T-helper 17 cell (primary cell): ENCODE data around the gene LMF1. TPM values are rescaled to one million over a fixed set of nuclear protein-coding genes. Genes with fewer than 3 reads are reported as not detected.
"Not testable (repeated sequence)": the region's sequence is repeated elsewhere in the genome, so short reads cannot be mapped to it uniquely, and the experiment has no call there.

Experiments
- ATAC-seq: fragments of 150-1000 bp; cut with Tn5 transposase; 2 replicates; pipeline ENCODE4 v1.10.0; 2021; ENCODE audit warnings: mild to moderate bottlenecking, moderate library complexity
- DNase-seq, 3 donors: peaks; one replicate each; pipeline versions ENCODE4 v3.0.0 to v3.0.0-alpha.2; 2020 to 2021
- H3K9me3 ChIP-seq: one replicate; pipeline ENCODE4 v1.7.0; 2013; ENCODE audit warnings: low read length, mild to moderate bottlenecking; ENCODE audit not compliant: control insufficient read depth, poor library complexity, severe bottlenecking
- H3K27ac Mint-ChIP-seq: one replicate; pipeline ENCODE4 v1.8.0; 2022; ENCODE audit warnings: mild to moderate bottlenecking, moderate library complexity, mixed read lengths
- H3K27me3 Mint-ChIP-seq: one replicate; pipeline ENCODE4 v1.8.0; 2022; ENCODE audit warnings: mixed read lengths
- H3K36me3 Mint-ChIP-seq: one replicate; pipeline ENCODE4 v1.8.0; 2022; ENCODE audit warnings: low read depth, mixed read lengths
- H3K4me1 Mint-ChIP-seq: one replicate; pipeline ENCODE4 v1.8.0; 2022; ENCODE audit warnings: mild to moderate bottlenecking, mixed read lengths
- H3K4me3 Mint-ChIP-seq: one replicate; pipeline ENCODE4 v1.8.0; 2022; ENCODE audit warnings: mild to moderate bottlenecking, moderate library complexity, mixed read lengths
- total RNA-seq, 4 donors: library from RNA in 2 of 4; stranded (reverse) in 2 of 4; gene quantifications; one replicate each; pipeline ENCODE4 v1.2.3 and lab custom pipeline; 2022 to 2026

LMF1 gene
- total RNA-seq, 2 donors from 2014 or later = 44.4 to 45.6 TPM

DNA sequence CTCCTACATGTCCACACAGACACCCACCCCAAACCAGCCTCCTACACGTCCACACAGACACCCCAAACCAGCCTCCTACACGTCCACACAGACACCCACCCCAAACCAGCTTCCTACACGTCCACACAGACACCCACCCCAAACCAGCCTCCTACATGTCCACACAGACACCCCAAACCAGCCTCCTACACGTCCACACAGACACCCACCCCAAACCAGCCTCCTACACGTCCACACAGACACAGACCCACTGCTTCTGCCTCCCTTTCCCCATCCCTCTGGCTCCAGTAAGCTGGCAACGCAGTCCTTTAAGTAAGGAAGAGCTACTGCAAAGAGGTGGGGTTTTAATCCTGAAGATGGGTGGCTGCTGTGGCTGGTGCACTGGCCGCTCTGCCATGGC, 17.0 kb downstream of the LMF1 start:
- not testable (repeated sequence) for H3K27me3 Mint-ChIP-seq, H3K9me3 ChIP-seq, H3K4me1 Mint-ChIP-seq, DNase-seq, ATAC-seq, H3K4me3 Mint-ChIP-seq, H3K36me3 Mint-ChIP-seq
- H3K27ac Mint-ChIP-seq = peak overlapping the region; percentile 70

DNA sequence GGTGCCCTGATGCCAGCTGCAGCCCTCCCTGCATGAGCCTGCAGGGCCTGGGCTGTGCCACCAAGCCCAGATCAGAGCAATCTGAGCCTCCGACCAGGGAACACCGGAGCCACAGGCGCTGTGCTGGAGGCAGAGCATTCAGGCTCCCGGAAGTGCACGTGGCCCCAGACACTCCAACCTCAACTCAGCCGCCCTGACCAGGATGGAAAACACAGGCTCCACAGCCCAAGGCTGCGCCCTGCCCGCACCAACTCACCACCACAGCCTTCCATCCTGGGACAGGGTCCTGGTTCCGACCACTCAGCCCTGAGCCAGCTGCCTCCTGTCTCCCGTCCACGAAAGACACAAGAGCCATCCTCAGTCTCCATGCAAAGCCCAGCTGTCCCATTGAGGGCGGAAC, 18.5 kb downstream of the LMF1 start:
- peaks cover 3% of the 10 kb centered on the region for H3K36me3 Mint-ChIP-seq
- H3K4me1 Mint-ChIP-seq = peaks cover 9% of the 10 kb centered on the region
- DNase-seq = no peak
- no peak overlapping the region for H3K4me3 Mint-ChIP-seq
- H3K27me3 Mint-ChIP-seq = no peaks in the 10 kb centered on the region
- no peak overlapping the region for H3K27ac Mint-ChIP-seq
- H3K9me3 ChIP-seq = no peaks in the 10 kb centered on the region
- no peak for ATAC-seq

GRCh38 chr16:951660-952301, 19.0 kb downstream of the LMF1 start:
- H3K9me3 ChIP-seq = no peaks in the 10 kb centered on the region
- H3K4me3 Mint-ChIP-seq = no peak overlapping the region
- H3K4me1 Mint-ChIP-seq = peaks cover 9% of the 10 kb centered on the region
- ATAC-seq (no peak), DNase-seq (no peak)
- no peaks in the 10 kb centered on the region for H3K27me3 Mint-ChIP-seq
- no peak overlapping the region for H3K27ac Mint-ChIP-seq
- H3K36me3 Mint-ChIP-seq = peaks cover 3% of the 10 kb centered on the region

GRCh38 chr16:950733-951573, 19.8 kb downstream of the LMF1 start:
- DNase-seq, H3K9me3 ChIP-seq, H3K36me3 Mint-ChIP-seq, H3K27me3 Mint-ChIP-seq, H3K27ac Mint-ChIP-seq, ATAC-seq, H3K4me3 Mint-ChIP-seq, H3K4me1 Mint-ChIP-seq: not testable (repeated sequence)

DNA sequence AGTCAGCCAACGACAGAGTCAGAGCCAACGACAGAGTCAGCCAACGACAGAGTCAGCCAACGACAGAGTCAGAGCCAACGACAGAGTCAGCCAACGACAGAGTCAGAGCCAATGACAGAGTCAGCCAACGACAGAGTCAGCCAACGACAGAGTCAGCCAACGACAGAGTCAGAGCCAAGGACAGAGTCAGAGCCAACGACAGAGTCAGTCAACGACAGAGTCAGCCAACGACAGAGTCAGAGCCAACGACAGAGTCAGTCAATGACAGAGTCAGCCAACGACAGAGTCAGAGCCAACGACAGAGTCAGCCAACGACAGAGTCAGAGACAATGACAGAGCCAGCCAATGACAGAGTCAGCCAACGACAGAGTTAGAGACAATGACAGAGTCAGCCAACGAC, 22.0 kb downstream of the LMF1 start:
- not testable (repeated sequence) for H3K4me1 Mint-ChIP-seq, H3K27ac Mint-ChIP-seq, H3K27me3 Mint-ChIP-seq, H3K9me3 ChIP-seq, ATAC-seq, H3K36me3 Mint-ChIP-seq, H3K4me3 Mint-ChIP-seq, DNase-seq

DNA sequence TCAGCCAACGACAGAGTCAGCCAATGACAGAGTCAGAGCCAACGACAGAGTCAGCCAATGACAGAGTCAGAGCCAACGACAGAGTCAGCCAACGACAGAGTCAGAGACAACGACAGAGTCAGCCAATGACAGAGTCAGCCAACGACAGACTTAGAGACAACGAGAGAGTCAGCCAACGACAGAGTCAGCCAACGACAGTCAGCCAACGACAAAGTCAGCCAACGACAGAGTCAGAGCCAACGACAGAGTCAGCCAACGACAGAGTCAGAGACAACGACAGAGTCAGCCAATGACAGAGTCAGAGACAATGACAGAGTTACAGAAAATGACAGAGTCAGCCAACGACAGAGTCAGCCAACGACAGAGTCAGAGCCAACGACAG, 22.9 kb downstream of the LMF1 start:
- not testable (repeated sequence) for H3K27ac Mint-ChIP-seq, ATAC-seq

GRCh38 chr16:947255-947921, 23.4 kb downstream of the LMF1 start:
- no peak overlapping the region for H3K4me3 Mint-ChIP-seq
- H3K36me3 Mint-ChIP-seq = peaks cover 5% of the 10 kb centered on the region
- H3K27me3 Mint-ChIP-seq = no peaks in the 10 kb centered on the region

More for the DNA sequence above, 22.9 kb downstream of the LMF1 start:
- not testable (repeated sequence) for DNase-seq, H3K4me1 Mint-ChIP-seq, H3K36me3 Mint-ChIP-seq, H3K4me3 Mint-ChIP-seq, H3K27me3 Mint-ChIP-seq, H3K9me3 ChIP-seq

DNA sequence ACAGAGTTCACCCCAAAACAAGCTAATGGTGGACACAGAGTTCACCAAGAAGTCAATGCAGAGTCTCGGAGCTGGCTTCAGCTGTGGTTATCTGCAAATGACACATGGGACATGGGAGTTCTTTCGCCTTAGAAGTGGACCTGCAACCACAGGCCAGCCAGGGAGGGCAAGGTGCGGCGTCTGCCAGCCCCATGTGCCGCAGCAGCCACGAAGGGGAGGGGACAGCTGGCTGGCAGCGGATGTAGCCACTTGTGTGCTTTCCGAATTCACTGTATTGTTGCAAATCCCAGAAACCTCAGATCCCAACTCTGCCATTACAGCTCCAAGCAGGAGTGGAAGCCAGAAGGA, 24.8 kb downstream of the LMF1 start:
- no peaks in the 10 kb centered on the region for H3K4me1 Mint-ChIP-seq
- no peak overlapping the region for H3K4me3 Mint-ChIP-seq
- ATAC-seq (no peak), DNase-seq (no peak)
- H3K27me3 Mint-ChIP-seq = no peaks in the 10 kb centered on the region
- H3K36me3 Mint-ChIP-seq = peaks cover 5% of the 10 kb centered on the region
- H3K9me3 ChIP-seq = no peaks in the 10 kb centered on the region
- H3K27ac Mint-ChIP-seq = no peak overlapping the region

More at GRCh38 chr16:947255-947921, 23.4 kb downstream of the LMF1 start:
- DNase-seq (no peak), ATAC-seq (no peak)
- Mint-ChIP-seq H3K4me1 (peaks cover 2% of the 10 kb centered on the region), H3K27ac (no peak overlapping the region)
- H3K9me3 ChIP-seq = no peaks in the 10 kb centered on the region

DNA sequence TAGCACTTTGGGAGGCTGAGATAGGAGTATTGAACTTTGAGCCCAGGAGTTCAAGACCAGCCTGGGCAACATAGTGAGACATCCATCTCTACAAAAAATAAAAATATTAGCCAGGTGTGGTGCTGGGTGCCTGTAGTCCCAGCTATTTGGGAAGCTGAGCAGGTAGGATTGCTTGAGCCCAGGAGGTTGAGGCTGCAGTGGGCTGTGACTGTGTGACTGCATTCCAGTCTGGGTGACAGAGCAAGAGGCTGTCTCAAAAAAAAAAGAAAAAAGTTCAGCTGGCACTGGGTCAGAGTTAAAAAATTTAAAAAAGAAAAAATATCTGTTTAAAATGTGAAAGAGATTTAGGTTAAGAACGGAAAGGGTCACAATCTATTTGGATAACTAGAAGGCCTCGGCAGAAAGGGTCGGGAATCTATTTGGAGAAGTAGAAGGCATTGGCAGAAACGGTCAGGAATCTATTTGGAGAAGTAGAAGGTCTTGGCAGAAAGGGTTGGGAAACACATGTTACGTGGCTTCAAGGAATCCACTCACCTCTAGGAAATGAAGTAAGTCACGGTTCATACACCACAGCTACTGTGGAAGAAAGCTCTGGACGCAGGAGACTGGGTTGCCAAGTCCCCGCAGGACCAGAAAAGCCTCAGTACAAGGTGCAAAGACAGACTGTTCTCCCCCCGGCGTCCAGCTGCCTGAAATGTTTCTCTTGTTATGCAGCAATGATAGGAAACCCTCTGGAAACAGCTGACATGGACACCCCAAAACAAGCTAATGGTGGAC, 25.3 kb downstream of the LMF1 start:
- no peak overlapping the region for H3K4me3 Mint-ChIP-seq
- no peak for DNase-seq
- no peaks in the 10 kb centered on the region for H3K27me3 Mint-ChIP-seq
- no peaks in the 10 kb centered on the region for H3K9me3 ChIP-seq
- H3K4me1 Mint-ChIP-seq = no peaks in the 10 kb centered on the region
- ATAC-seq = no peak
- H3K27ac Mint-ChIP-seq = no peak overlapping the region
- H3K36me3 Mint-ChIP-seq = peaks cover 5% of the 10 kb centered on the region

- no peak overlapping the region for H3K27ac Mint-ChIP-seq
- no peaks in the 10 kb centered on the region for H3K27me3 Mint-ChIP-seq
- H3K36me3 Mint-ChIP-seq = peaks cover 7% of the 10 kb centered on the region
- no peak overlapping the region for H3K4me3 Mint-ChIP-seq
- H3K4me1 Mint-ChIP-seq = peaks cover under 1% of the 10 kb centered on the region
- DNase-seq (no peak), ATAC-seq (no peak)
- H3K9me3 ChIP-seq = no peaks in the 10 kb centered on the region
Measured at GRCh38 chr16:943971-944370, 26.8 kb downstream of the LMF1 start.

DNA sequence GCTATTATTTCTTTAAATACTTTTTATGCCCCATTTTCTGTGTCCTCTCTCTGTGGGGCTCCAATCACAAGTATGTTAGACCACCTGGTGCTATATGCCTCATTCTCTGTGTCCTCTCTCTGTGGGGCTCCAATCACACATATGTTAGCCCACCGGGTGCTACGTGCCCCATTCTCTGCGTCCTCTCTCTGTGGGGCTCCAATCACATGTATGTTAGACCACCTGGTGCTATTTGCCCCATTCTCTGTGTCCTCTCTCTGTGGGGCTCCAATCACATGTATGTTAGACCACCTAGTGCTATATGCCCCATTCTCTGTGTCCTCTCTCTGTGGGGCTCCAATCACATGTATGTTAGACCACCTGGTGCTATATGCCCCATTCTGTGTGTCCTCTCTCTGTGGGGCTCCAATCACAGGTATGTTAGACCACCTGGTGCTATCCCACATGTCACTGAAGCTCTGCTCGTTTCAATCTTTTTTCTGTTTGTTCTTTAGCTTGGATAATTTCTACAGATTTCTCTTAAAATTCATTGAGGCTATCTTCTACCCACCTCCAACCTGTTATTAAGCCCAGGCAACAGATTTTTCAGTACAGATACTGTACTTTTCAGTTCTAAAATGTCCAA, 28.2 kb downstream of the LMF1 start:
- ATAC-seq (no peak), DNase-seq (no peak)
- Mint-ChIP-seq H3K27me3 (no peaks in the 10 kb centered on the region), H3K4me3 (no peak overlapping the region), H3K27ac (no peak overlapping the region), H3K4me1 (peaks cover 4% of the 10 kb centered on the region), H3K36me3 (peaks cover 7% of the 10 kb centered on the region)
- no peaks in the 10 kb centered on the region for H3K9me3 ChIP-seq

- ATAC-seq = no peak
- DNase-seq = no peak
- H3K9me3 ChIP-seq = no peaks in the 10 kb centered on the region
- Mint-ChIP-seq H3K27ac (no peak overlapping the region), H3K4me1 (peaks cover 4% of the 10 kb centered on the region), H3K4me3 (no peak overlapping the region), H3K27me3 (no peaks in the 10 kb centered on the region), H3K36me3 (peaks cover 7% of the 10 kb centered on the region)
Measured at GRCh38 chr16:939941-940340, 30.8 kb downstream of the LMF1 start.

- Mint-ChIP-seq H3K36me3 (peaks cover 5% of the 10 kb centered on the region), H3K27ac (no peak overlapping the region), H3K27me3 (no peaks in the 10 kb centered on the region), H3K4me1 (peaks cover 4% of the 10 kb centered on the region), H3K4me3 (no peak overlapping the region)
- no peaks in the 10 kb centered on the region for H3K9me3 ChIP-seq
- no peak for ATAC-seq
- no peak for DNase-seq
Measured at GRCh38 chr16:939311-939710, 31.5 kb downstream of the LMF1 start.
